ENCODE measurements around the gene NYAP1. TPM values are rescaled to one million over a fixed set of nuclear protein-coding genes. Genes with fewer than 3 reads are reported as not detected.

NYAP1 gene
- total and polyA plus RNA-seq, 2 of the 8 experiments (the other 6 are each of a cell fraction or from before 2014, with no cell fraction given): 1.9 to 4.6 TPM

DNA sequence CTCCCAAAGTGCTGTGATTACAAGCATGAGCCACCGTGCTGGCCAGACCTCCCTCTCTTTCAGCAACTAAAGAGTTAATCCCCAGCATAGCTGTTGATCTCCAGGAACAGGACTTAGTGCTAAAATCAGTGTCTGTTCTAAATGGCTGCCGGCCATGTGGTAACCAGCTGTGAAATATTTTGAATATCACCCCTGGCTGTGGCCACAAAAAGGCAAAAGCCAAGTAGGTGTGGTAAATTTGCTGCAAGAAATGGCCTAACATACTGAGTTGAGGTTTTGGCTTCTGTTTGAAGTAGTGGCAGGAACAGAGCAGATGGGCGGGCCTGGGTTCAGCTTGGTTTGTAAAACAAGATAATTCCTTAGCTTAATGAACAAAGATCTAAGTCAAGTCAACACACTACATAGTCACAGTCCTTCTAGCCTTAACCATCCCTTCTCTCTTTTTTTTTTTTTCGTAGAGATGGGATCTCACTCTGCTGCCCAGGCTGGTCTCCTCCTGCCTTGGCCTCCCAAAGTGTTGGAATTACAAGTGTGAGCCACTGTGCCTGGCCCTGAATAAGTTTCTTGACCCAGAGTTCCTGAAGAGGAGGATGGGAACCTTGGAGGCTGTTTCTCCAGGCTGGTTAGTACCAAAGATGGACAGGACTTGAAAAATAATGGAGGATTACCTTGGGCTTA, 32.5 kb downstream of the NYAP1 start:
- no peak overlapping the region for H2BK20ac ChIP-seq (ENCODE audit: low read length)
- no peak overlapping the region for H3K56ac ChIP-seq (replicated peaks; ENCODE audit: insufficient read length, low read depth, low read length)
- no peaks in the 10 kb centered on the region; the same call in 1 of the 2 replicates for H3K23me2 ChIP-seq (ENCODE audit: low read depth, low read length)
- no peak overlapping the region for H4K91ac ChIP-seq (replicated peaks; ENCODE audit: insufficient read length, low read length)
- H2BK120ac ChIP-seq (replicated peaks; ENCODE audit: low read depth, low read length): no peak overlapping the region
- no peaks in the 10 kb centered on the region for H3K79me2 ChIP-seq (ENCODE audit: control insufficient read depth in 1 of 2, insufficient read depth in 2 of 2, low read length in 2 of 2)
- peak overlapping the region; percentile 30 for H4K5ac ChIP-seq (ENCODE audit: insufficient read length, low read depth, low read length)
- H3K18ac ChIP-seq (ENCODE audit: extremely low read depth, low read length): no peak overlapping the region
- no peak overlapping the region for H3K4me2 ChIP-seq (ENCODE audit: insufficient read depth in 1 of 2, low read depth in 2 of 2, low read length in 2 of 2)
- H3K4me1 ChIP-seq (replicated peaks in 1 of 4; ENCODE audit: control insufficient read depth in 3 of 4, insufficient read depth in 4 of 4, low read length in 3 of 4): no peaks in the 10 kb centered on the region
- no peak overlapping the region for H3K23ac ChIP-seq (ENCODE audit: insufficient read length)
- H3K9ac ChIP-seq (replicated peaks in 1 of 4; ENCODE audit: extremely low read depth in 1 of 4, low read depth in 3 of 4, low read length in 3 of 4): no peak overlapping the region
- H2AK5ac ChIP-seq (ENCODE audit: low read depth, low read length): no peak overlapping the region
- no peak overlapping the region for H2BK5ac ChIP-seq (ENCODE audit: low read depth, low read length)
- H3K9me3 ChIP-seq (ENCODE audit: insufficient read depth in 2 of 2, low read depth in 1 of 2, low read length in 1 of 2): no peaks in the 10 kb centered on the region
- CTCF ChIA-PET (ENCODE audit: partially characterized antibody): interaction anchor here (0.6 to 1.5 kb wide), 9 partner anchors 11 to 381 kb away, joined by 3 to 6 read pairs (median 3); partner anchors contain the start of gene NYAP1
- H2BK15ac ChIP-seq (ENCODE audit: low read length): no peak overlapping the region
- no peak for FAIRE-seq
- H3K79me1 ChIP-seq (ENCODE audit: low read depth, low read length): no peaks in the 10 kb centered on the region
- H3K36me3 ChIP-seq (ENCODE audit: control insufficient read depth in 2 of 4, insufficient read depth in 4 of 4, low read length in 3 of 4): no peaks in the 10 kb centered on the region
- DNase-seq (ENCODE audit: low read depth in 1 of 2, low spot score in 2 of 2): no peak
- H3K27me3 ChIP-seq (replicated peaks in 1 of 4; ENCODE audit: control insufficient read depth in 3 of 4, extremely low read depth in 1 of 4, insufficient read depth in 3 of 4, low read length in 3 of 4): no peaks in the 10 kb centered on the region
- H4K20me1 ChIP-seq (replicated peaks in 1 of 2; ENCODE audit: control insufficient read depth in 1 of 2, insufficient read depth in 2 of 2, low read length in 2 of 2): no peaks in the 10 kb centered on the region
- H2AFZ ChIP-seq (ENCODE audit: low read length): 0 out of 2 replicates have a peak overlapping the region, but pooled peaks have one; percentile 82
- H3K4me3 ChIP-seq (ENCODE audit: extremely low read depth in 1 of 4, insufficient read depth in 2 of 4, low read depth in 3 of 4, low read length in 4 of 4): no peak overlapping the region
- no peak overlapping the region for H3K4ac ChIP-seq (replicated peaks; ENCODE audit: insufficient read length, low read depth, low read length)
- no peak overlapping the region for H3K27ac ChIP-seq (ENCODE audit: low read depth, low read length)
- H3K14ac ChIP-seq (ENCODE audit: insufficient read length): no peak overlapping the region
- TF ChIP-seq POLR2AphosphoS5 (IDR thresholded peaks at IDR 0.05; ENCODE audit: low read depth, low read length) (no peak), MAFK (IDR thresholded peaks at IDR 0.05; ENCODE audit: low read depth, low read length) (no peak), USF2 (IDR thresholded peaks at IDR 0.05; ENCODE audit: low read length) (no peak), HDAC6 (IDR thresholded peaks at IDR 0.05; ENCODE audit: low read depth, low read length) (no peak), CREB1 (IDR thresholded peaks at IDR 0.05) (no peak), POU5F1 (IDR thresholded peaks at IDR 0.05; ENCODE audit: low read depth, low read length) (no peak), CBX8 (IDR thresholded peaks at IDR 0.05; ENCODE audit: borderline replicate concordance, low read depth, low read length) (no peak)
- TF ChIP-seq, protein P1, sequence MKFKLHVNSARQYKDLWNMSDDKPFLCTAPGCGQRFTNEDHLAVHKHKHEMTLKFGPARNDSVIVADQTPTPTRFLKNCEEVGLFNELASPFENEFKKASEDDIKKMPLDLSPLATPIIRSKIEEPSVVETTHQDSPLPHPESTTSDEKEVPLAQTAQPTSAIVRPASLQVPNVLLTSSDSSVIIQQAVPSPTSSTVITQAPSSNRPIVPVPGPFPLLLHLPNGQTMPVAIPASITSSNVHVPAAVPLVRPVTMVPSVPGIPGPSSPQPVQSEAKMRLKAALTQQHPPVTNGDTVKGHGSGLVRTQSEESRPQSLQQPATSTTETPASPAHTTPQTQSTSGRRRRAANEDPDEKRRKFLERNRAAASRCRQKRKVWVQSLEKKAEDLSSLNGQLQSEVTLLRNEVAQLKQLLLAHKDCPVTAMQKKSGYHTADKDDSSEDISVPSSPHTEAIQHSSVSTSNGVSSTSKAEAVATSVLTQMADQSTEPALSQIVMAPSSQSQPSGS (IDR thresholded peaks at IDR 0.05; ENCODE audit: low read length): no peak
- 80% methylated on average over 4 of the region's 4 CpGs; no CpG with 5 or more reads in 1 of the 2 experiments for WGBS, 2 experiments (ENCODE audit: extremely low coverage in 1 of 2, insufficient coverage in 1 of 2, insufficient read length in 1 of 2, insufficient replicate concordance in 2 of 2, low coverage in 1 of 2, low lambda C conversion rate in 2 of 2, missing lambda C conversion rate in 1 of 2)
- H2BK12ac ChIP-seq (ENCODE audit: low read depth, low read length): no peak overlapping the region
- no peak overlapping the region for H4K8ac ChIP-seq (ENCODE audit: extremely low read depth, insufficient read depth, low read length)
- POLR2A ChIA-PET (ENCODE audit: partially characterized antibody): interaction anchor here (0.6 to 1.4 kb wide), 4 partner anchors 19 to 111 kb away, joined by 3 to 4 read pairs (median 4); partner anchors contain the start of genes FBXO24 and LRCH4

All from H1 (cell line).